GM12875 (cell line): Measurements from ENCODE around the gene KIF26B.

Experiments
- H3K4me3 ChIP-seq: one replicate; pipeline ENCODE4 v1.5.1; 2011; ENCODE audit warnings: low read depth, low read length, control low read depth
- CTCF ChIP-seq: IDR thresholded peaks from 2 replicates; pipeline ENCODE4 v1.5.1; 2011; ENCODE audit warnings: low read depth, mild to moderate bottlenecking, control low read depth, inconsistent platforms, low read length, moderate library complexity, borderline replicate concordance; ENCODE audit not compliant: insufficient read depth

Gene KIF26B

GRCh38 chr1:245684166-245684565 is 529.4 kb downstream of the KIF26B start:
- no peak overlapping the region for H3K4me3 ChIP-seq
- no peak for TF ChIP-seq CTCF

- no peak for TF ChIP-seq CTCF
Measured at GRCh38 chr1:245684571-245684970, 529.8 kb downstream of the KIF26B start.

GRCh38 chr1:245685111-245685810 is 530.5 kb downstream of the KIF26B start:
- H3K4me3 ChIP-seq = no peak overlapping the region
- TF ChIP-seq CTCF = no peak

More at GRCh38 chr1:245684571-245684970, 529.8 kb downstream of the KIF26B start:
- H3K4me3 ChIP-seq = no peak overlapping the region

- H3K4me3 ChIP-seq = no peak overlapping the region
- no peak for TF ChIP-seq CTCF
Measured at GRCh38 chr1:245686006-245686405, 531.2 kb downstream of the KIF26B start.

GRCh38 chr1:245686446-245687030 is 531.8 kb downstream of the KIF26B start:
- no peak overlapping the region for H3K4me3 ChIP-seq
- no peak for TF ChIP-seq CTCF

- H3K4me3 ChIP-seq = no peak overlapping the region
- no peak for TF ChIP-seq CTCF
Measured at GRCh38 chr1:245687152-245687635, 532.4 kb downstream of the KIF26B start.
